Breast epithelium (tissue), 3 donors: ENCODE measurements around the gene ATG10.

ENCODE experiments used
- POLR2A ChIP-seq: fragments of 450-650 bp; IDR thresholded peaks from one replicate; pipeline ENCODE4 v1.6.1; 2016; ENCODE audit warnings: antibody characterized with exemption, mild to moderate bottlenecking, moderate library complexity
- POLR2AphosphoS5 ChIP-seq, 3 donors: sonication (generic); formaldehyde crosslinking; IDR thresholded peaks; one replicate each; pipeline ENCODE4 v1.6.1; 2017; ENCODE audit warnings: antibody characterized with exemption in 3 of 3

DNA sequence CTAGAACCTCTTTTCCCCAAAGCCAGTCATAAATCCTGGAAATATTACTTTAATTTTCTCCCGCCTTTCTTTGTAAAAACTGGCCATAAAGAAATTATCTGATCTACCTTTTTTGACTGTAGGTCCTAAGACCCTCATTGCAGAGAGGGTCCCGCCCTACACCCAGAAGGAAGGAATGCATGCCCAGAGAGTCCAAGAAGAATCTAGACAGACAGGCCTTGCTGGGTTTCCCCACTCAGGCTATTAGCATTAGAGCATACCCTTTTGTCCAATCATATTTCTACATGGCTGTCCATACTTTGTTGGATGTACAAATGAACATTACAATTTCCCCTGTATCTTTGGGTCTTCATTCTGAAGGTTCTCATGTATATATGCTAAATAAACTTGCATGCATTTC is 1.9 kb upstream of the ATG10 start:
- TF ChIP-seq POLR2A = no peak
- no peak for TF ChIP-seq POLR2AphosphoS5 (IDR thresholded peaks at IDR 0.05)
